ENCODE data around the gene ADAMTS19.
A peak's percentile ranks its signal among the peaks of the same experiment; 100 is the strongest.

Gene ADAMTS19

DNA sequence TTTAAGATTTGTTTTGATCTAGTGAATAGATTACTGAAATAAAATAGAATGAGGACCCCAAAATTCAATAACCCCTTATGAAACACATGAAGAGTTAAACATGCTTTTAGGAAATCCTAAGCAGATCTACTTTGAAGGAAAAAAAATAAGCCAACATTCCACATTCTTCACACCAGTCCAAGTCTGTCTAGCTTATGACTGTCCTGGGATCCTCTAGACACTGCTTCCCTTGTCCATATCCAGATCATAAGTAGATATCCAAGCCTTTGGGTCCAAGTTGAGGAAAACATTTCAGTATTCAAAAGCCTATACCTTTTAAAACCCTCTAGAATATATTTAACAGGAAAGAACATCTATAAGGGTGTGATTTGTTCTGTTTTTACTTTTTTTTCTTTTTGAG is 228.9 kb downstream of the ADAMTS19 start:
- no peak for DNase-seq (ENCODE audit: low read depth)

DNA sequence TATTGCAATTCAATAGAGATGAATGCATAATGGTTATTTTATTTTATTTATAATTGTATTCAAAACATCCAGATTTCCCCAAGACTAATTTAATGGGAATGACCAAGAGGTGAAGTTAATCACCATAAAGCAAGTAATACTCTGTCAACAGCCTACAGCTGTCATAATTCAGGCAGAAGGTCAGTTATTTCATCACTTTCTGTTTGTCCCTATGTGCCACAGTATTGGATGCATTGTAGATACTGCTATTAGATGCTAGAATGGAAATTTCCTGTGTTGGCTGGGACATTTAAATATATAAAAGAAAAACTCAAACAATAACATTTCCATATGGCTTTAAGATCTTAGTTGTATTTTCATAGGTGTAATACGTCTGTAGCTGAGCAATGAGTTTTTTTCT is 231.1 kb downstream of the ADAMTS19 start:
- DNase-seq (ENCODE audit: low read depth), result no peak

DNA sequence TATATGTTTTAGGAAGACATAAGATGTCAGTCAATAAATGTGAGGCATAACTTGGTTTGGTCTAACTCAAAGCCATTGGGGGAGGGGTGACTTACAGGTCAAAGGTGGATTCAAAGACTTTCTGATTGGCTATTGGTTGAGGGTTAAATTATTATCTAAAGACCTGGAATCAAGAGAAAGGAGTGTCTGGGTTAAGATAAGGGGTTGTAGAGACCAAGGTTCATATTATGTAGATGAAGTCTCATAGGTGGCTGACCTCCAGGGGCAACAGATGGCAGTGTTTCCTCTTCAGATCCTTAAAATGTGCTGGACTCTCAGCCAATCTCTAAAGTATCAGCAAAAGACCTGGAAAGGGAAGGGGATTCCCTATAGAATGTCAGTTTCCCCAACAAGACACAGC is 236.5 kb downstream of the ADAMTS19 start:
- no peak for DNase-seq (ENCODE audit: low read depth)

DNA sequence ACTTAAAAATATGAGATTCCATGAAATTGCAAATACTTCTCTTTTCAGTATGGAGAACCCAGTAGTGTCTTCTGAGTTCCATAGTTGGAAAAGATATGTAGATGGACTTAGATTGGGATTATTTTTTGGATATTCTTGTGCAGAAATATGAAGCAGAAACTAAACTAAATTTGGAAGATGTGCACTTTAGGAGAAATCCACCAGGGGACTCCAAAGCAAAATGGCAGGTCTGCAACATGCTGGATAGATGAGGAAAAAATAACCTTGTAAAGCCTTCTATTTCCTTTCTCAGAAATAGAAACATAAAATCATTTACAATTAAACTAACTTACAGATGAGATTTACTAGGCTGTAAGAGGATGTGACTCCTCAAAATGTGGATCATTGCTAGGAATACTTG is 238.6 kb downstream of the ADAMTS19 start:
- no peak for DNase-seq (ENCODE audit: low read depth)

DNA sequence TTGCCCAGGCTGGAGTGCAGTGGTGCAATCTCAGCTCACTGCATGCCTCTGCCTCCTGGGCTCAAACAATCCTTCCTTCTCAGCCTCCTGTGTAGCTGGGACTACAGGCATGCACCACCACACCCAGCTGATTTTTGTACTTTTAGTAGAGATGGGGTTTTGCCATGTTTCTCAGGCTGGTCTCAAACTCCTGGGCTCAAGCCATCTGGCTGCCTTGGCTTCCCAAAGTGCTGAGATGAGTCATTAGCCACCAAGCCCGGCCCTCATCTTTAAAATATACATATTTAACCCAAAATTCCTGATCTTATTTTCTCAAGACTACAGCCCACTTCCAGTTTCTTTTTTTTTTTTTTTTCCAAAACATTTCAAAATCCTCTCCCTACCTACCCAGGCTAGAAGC is 256.1 kb downstream of the ADAMTS19 start:
- DNase-seq (ENCODE audit: low read depth), result peak; percentile 7

DNA sequence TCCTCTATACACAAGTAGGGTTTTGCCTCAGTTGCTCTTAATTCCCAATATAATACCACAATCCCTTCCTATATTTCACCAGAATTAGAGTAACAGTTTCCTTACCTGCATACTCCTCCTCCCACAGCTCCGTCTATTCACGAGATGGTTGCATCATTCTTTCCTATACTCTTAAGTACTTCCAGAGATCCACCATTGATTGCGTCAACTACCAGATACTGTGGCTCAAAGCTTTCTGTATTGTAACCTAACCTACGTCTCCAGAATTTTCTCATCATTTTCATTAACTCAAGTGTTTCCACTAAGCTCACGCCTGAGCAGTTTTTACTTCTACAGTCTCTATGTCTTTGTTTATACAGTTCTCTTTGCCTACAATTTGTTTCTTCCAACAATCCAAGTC is 256.6 kb downstream of the ADAMTS19 start:
- peak; percentile 61 for DNase-seq (ENCODE audit: low read depth)

DNA sequence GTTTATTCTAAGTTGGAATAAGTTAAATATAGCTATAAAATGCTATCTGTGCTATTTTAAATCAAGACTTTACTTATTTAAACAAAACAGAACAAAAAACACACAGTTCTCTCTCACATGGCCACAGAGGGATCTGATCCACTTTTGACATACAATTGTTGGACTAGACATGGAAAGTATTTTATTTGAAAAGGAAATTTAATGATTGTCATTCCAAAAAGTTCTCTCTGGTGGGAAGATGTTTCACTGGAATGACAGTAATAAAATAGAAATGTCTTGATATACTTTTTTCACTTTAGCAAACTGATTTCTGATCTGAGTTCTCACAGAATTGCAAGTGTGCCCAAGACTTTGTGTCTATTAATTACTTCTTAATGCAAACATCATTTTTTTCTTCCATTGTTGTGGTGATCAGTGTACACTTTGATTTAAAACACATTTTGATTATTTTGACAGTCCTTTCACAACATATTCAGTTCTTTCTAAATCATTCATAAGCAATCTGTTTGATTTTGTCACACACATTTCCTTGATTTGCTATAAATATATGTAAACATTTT is 257.7 kb downstream of the ADAMTS19 start:
- peak; percentile 1 for DNase-seq (ENCODE audit: low read depth)

DNA sequence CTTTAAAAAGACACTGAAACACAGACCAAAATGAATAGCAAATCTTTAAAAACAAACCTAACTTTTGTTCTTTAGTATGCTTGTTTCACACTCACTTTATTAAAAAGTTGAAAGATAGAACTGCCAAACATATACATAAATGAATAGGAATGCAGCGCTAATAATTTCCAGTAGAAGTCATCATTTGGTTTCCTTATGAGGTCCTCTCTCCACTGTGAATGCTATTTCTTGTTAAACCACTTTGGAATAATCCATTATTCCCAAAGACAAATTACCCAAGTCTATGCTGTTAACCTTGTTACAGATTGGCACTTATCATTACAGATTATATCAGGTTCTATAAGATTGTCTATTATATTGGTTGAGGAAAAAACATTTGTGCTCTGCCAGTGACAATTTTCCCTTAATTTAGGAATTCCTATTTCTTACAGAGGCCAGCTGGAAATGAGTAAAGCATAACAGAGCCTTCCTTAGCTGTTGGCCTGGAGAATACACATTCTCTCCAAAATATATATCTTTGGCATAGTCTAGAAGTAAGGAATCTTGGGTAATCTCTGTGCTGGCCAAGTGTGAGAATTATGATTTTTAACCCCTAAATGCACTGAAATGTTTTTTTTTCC is 258.5 kb downstream of the ADAMTS19 start:
- peak; percentile 14 for DNase-seq (ENCODE audit: low read depth)

DNA sequence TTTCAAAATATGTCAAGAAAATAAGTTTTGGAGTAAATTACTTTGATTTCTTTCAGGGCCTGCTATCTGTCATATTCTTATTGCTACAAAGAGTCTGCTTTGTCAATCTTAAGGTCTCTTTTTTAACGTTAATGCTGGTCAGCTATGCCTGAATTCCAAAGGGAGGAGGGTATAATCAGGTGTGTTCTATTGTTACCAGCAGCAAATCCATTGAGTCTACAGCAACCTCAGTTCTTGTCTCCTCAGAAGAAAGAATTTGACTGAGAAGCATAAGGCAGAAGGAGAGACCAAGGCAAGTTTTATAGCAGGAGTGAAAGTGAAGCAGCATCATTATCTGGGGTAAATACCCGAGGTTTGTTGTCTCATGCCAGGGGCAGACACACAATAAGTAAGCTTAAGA is 264.1 kb downstream of the ADAMTS19 start:
- no peak for DNase-seq (ENCODE audit: low read depth)

DNA sequence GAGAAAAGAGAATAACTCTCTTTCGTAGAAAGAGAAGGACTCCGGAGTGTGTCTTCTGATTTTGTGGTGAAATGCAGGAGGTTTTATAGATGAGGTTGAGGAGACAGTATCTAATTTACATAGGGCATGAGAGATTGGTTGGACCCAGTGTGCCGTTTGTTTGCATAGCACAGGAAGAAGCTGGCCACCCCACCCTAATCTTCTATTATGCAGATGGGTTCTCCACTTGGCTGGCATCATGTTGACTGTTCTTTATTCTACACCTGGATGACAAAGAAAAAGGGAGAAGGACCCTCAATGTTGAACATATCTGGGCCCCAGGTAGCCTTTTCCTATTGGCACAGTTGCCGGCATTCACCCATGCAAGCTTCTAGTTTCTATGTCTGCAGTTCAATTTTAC is 264.5 kb downstream of the ADAMTS19 start:
- DNase-seq (ENCODE audit: low read depth), result no peak

DNA sequence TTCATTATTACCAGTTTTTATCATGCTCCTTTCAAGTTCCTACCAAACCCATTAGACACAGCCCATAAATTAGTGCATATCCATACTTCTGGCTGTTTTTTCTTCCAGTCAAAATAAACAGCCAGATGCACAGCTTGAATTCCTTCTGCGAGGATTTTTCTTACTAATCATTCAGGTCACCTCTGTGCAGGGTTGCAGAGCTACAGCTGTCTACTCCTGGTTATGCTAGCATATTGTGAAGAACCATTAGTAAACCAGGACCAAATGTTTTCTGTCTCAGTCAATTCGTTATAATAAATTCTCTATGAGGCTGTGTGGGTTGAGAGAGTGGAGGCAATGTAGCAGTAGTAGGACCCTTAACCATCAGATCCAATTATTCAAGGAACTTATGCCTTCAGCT is 279.7 kb downstream of the ADAMTS19 start:
- DNase-seq (ENCODE audit: low read depth), result no peak

DNA sequence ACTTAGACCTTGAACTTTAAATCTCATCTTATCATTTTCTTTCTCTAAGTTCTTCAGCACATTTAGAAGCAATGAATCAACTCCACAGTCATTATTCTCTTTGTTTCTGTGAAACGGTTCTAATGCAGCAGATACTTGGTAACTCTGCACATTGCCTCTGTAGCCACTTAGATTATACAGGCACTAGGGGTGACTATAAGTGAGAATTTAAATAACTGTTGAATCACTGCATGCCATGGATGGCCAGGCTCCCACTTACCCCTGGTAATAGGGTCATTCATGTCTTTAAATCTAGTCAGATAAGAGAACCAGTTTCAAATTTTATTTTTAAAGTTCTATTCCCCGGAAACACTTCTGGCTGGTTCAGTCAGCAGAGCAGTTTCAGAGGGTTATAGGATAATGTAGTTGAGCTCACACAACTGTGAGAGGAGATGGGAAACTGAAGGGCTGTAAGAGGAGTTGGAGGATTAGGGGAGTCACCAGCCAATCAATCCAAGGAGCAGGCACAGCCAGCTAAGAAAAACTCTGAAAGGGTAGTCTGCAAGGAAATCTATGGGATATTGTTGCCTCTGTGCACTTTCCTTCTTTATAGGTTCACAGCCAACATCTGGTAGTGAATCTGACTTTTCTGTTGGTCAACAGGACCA is 283.6 kb downstream of the ADAMTS19 start:
- no peak for DNase-seq (ENCODE audit: low read depth)

DNA sequence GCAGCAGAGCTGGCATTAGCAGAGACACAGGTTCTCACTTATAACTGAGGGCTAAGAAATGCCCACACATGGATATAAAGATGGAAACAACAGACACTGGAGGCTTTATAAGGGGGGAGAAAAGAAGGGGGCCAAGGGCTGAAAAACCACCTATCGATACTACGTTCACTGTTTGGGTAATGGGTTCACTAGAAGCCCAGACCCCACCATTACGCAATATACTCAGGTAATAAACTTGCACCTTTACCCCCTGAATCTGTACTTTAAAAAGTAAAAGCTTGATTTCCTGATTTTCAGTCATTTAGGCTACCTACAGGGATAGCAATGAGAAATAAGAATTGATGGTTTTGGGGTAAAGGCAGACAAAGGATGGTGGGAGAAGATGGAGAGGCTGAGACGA is 285.9 kb downstream of the ADAMTS19 start:
- no peak for DNase-seq (ENCODE audit: low read depth)

DNA sequence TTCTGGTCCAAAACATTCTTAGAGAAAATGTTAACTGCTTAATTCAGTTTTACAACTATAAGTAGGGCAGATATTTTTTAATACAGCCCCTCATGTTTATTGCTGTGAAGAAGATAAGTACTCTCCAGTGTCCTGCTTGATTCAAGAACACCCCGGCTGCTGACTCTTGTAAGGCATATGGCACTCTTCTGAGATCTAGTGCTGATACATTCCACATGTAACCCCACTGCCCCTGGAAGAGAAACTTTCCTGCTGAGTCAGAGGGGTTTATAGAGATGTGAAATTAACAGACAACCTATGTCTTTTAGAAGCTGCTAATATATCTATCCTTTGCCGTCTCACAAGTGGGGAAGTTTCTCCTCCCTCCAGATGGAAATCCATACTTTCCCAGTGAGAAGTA is 286.8 kb downstream of the ADAMTS19 start:
- DNase-seq (ENCODE audit: low read depth), result no peak

DNA sequence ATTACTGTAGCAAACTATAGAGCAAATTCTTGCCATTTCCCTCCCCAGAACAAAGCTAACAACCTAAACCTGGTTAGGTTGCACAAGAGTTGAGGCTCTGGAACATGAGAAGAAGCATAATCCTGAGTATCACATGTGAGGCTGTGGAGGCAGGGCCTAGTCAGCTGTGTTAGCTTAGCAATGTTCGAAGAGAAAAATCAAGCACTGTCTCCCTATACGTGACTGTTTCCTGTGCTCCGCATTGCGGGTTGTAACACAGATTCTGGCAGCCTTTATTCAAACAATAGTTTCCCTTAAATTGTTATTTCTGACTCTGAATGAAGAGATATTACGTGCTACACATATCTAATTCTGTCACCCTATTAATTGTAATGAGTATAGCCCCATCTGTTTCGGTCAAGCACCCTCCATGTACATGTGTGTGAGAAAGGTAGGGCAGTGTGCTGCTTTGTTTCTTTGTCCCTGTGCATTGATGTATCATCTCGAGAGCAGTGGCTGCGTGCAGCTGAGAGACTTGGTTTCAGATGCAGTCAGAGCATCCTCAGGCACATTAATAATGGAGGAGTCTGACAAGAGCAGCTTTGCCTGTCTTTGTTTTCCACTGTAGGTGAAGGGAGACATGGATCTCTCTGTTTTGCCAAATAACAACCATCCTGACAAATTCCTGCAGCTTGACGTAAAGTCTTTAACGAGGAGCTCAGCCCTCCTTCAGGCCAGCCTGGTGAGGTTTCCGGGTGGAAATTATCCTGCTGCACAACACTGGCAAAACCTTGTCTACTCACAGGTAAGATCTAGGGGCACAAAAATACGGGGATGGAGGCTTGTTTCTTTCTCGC is 287.7 kb downstream of the ADAMTS19 start, which contains the start of gene MINAR2:
Gene MINAR2 (plus strand): TSS at position 523 of the 836 bp plus-strand sequence. CDS start 97 bp downstream, at position 620.
- DNase-seq (ENCODE audit: low read depth), result no peak

DNA sequence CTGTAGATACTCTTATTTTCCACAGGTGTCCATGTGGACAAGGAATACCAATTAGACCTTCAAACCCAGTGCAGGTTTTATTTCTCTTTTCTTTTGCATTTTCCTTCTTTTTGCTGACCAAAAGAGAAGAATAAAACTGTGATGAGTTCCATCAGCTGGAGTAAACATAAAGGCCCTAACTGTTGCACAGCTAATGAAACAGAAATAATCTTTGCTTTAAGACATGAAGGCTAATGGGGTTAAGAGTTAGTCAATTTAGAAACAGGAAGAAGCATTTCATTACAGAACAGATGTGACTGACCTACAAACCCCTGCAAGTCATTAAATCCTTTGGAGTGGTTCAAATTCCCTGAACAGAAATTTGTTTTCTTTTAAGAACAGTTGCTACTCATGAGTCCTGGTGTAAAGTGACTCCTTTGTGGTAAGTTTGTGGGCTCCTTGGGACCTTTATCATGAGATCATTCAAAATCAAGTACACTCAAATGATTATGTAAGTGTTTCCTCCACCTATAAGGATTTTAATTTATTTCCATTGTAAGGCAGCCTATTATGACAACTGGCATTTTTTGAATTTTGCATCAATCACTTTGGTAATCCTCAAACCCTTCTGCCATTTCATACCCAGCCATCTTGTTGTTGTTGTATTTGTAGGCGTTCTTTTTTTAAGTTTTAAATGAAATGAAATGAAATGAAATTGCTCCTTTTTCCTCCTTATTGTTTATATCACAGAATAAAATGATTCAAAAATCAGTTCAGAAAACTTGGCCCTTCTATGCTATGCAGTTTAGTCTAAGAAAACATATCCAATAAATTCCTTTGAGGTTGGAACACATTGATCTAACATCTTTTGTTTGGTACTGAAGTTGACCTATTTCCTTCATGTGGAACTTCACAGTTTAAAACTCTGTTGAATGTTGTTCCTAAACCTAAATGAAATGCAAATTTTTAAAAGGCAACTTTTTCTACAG is 289.1 kb downstream of the ADAMTS19 start:
- DNase-seq (ENCODE audit: low read depth), result no peak

DNA sequence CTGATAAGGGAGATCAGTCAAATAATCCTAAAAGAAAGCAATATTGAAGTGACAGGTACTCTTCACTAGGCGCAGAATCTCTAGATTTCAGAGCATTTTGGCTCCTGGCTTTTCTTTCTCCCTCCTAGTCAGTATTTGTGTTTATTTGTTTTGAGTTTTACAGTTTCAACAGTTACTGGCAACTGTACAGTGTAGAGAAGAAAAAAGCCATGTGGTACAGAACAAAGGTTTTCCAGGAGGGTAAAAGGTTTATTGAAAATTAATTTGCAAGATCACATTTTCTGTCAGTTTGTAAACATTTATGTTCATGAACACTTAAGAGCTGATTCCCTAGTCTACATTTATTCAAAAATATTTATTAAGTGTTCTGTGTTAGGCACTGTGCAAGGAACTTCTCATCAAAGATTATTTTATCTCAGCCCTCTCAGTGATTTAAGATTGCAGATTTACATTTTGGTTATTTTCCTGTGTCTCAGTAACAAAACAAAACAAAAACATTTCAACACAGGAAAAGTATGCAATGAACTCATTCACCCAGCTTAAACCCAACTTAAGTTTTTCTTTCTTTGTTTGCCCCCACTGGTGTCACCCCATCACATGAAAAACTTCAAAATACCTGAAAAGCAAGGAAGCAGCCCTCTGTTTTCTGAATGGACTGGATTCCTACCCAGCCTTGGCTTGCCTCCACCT is 300.7 kb downstream of the ADAMTS19 start:
- no peak for DNase-seq (ENCODE audit: low read depth)

DNA sequence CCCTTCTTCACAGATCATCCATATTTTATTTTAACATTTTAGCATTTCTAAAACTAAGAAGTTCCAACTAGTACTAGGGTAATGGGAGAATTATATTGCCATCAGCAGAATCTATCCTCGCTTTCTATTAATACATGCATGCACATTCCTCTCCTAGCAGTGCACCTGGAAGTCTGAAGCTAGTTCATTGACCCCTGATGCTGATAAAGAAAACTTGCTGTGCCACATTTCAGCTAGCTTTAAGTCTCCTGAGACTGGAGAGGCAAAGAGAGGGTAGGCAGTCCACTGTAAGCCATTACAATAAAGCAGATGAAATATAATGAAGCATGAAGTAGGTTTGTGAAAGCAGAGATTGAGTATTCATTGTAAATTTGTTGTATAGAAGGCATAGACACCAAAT is 303.6 kb downstream of the ADAMTS19 start:
- no peak for DNase-seq (ENCODE audit: low read depth)

DNA sequence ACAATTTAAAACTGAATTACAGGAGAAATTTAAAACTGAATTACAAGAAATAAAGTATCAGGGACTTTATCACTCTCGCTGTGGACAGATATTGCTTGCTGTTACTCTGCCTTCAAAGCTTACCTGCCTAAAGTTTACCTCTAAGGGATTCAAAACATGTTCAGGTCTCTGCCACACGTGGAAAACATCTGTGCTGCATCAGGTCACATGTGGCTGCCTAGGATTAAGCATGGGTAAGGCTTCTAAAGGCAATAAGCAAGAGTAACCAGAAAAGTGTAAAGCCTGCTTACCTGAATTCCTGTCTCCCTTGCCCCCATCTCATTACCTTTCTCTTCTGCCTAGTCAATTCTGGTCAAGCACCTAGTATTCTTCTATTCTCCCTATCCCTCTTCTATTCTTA is 306.7 kb downstream of the ADAMTS19 start:
- DNase-seq (ENCODE audit: low read depth), result no peak

DNA sequence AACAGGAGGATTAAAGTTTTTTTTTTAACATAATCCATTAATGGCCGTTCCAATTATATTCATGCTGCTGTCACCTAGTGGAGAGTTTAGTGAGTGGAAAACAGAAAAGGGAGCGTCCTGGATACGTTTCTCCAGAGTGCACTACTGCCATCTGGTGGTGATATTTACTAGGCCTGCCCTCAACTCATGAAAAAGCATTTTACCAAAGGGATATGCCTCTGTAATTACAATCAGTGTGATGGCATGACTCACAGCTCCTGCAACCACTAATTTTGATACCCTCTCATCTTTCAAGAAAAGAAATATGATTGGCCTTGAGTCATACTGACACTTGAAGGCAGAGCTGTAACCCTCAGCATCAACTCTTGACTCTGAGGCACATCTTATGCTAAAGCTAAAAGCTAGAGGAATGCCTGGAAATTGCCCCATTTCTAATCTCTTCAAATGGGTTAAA is 307.9 kb downstream of the ADAMTS19 start:
- peak; percentile 81 for DNase-seq (ENCODE audit: low read depth)

DNA sequence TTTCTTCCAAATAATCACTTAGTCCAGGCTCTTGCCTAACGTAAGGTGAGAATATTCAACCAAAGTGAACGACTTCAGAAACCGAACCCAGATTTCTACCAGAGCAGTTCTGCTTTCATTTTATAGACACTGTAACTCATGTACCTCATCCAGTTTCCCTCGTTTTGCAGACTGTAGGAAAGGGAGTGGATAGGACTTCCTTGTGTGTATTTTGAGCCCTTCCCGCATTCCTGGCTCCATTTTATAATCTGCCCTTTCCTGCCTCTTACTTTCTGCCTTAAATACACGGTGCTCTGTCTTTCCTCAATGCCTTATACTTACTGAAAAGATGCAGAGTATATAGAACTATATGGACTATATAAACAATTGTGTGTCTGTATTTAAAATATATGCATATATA is 308.6 kb downstream of the ADAMTS19 start:
- DNase-seq (ENCODE audit: low read depth), result no peak

Measured in fibroblast of gingiva (primary cell).